Hepatocyte (in vitro differentiated cells): Measurements from ENCODE around the gene KRI1.

Experiments
- CTCF ChIP-seq: fragments of 200-600 bp; sonication (generic); IDR thresholded peaks from 2 replicates; pipeline ENCODE4 v1.5.1; 2016; ENCODE audit warnings: antibody characterized with exemption, mild to moderate bottlenecking; ENCODE audit not compliant: poor library complexity
- EZH2 ChIP-seq: fragments of 200-600 bp; sonication (generic); IDR thresholded peaks from 2 replicates; pipeline ENCODE4 v1.6.1; 2016; ENCODE audit warnings: antibody characterized with exemption, mild to moderate bottlenecking, borderline replicate concordance

- TF ChIP-seq EZH2 = no peak
- TF ChIP-seq CTCF = no peak
These were observed 20.6 kb upstream of the KRI1 start for GRCh38 chr19:10586396-10586795.
